Ovary (tissue), 3 donors: ENCODE measurements around the gene ARL2BP.

ENCODE experiments used
- POLR2A ChIP-seq: fragments of 450-650 bp; IDR thresholded peaks from one replicate; pipeline ENCODE4 v1.6.1; 2017; ENCODE audit warnings: antibody characterized with exemption, mild to moderate bottlenecking, moderate library complexity
- TF ChIP-seq, protein P1 (sequence below), 3 donors: fragments of 450-650 bp in 2 of 3; fragments of 200-600 bp in 1 of 3; IDR thresholded peaks; one replicate each; pipeline versions ENCODE4 v1.5.1 to v1.8.0; 2016 to 2022; ENCODE audit warnings: antibody characterized with exemption in 3 of 3, mild to moderate bottlenecking in 1 of 3
- donor health status: DM: no; HTN: no; CAD: no.

DNA sequence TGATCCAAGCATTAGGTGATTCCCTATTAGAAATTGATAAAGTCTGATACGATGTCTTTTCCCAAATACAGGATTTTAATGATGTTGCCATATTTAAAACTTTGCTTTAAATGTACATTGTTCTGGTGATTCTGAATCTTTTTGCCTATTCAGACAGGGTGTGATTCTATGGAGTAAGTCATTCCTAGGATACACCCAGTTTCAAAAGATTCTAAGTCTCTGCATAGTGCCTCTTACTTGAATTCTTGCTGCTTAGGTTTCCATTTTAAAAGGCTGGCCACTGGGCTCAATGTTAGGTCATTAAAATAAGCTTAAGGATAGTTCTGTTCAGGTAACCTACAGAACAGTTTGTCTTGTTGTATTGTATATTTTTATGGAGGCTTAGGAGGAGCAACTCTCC, 22.0 kb upstream of the ARL2BP start:
- TF ChIP-seq, protein P1, sequence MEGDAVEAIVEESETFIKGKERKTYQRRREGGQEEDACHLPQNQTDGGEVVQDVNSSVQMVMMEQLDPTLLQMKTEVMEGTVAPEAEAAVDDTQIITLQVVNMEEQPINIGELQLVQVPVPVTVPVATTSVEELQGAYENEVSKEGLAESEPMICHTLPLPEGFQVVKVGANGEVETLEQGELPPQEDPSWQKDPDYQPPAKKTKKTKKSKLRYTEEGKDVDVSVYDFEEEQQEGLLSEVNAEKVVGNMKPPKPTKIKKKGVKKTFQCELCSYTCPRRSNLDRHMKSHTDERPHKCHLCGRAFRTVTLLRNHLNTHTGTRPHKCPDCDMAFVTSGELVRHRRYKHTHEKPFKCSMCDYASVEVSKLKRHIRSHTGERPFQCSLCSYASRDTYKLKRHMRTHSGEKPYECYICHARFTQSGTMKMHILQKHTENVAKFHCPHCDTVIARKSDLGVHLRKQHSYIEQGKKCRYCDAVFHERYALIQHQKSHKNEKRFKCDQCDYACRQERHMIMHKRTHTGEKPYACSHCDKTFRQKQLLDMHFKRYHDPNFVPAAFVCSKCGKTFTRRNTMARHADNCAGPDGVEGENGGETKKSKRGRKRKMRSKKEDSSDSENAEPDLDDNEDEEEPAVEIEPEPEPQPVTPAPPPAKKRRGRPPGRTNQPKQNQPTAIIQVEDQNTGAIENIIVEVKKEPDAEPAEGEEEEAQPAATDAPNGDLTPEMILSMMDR (IDR thresholded peaks at IDR 0.05): no peak
- no peak for TF ChIP-seq POLR2A
